ENCODE measurements around the gene CRABP2. TPM values are rescaled to one million over a fixed set of nuclear protein-coding genes. Genes with fewer than 3 reads are reported as not detected.

The CRABP2 gene
- polyA plus RNA-seq, 1 experiment = 12.8 TPM

GRCh38 chr1:156745881-156746280 is 40.5 kb upstream of the CRABP2 start:
- peak overlapping the region; percentile 58 for H3K4me3 ChIP-seq (ENCODE audit: low read depth, low read length)
- ChIA-PET CTCF (interaction anchor here (1.5 kb wide), 1 partner anchor 20 kb away, joined by 6 read pairs; no protein-coding TSS in a partner anchor), POLR2A (no interaction called here)
- no peaks in the 10 kb centered on the region for H3K27me3 ChIP-seq (ENCODE audit: control insufficient read depth, insufficient read depth, low read length)
- TF ChIP-seq, protein P1, sequence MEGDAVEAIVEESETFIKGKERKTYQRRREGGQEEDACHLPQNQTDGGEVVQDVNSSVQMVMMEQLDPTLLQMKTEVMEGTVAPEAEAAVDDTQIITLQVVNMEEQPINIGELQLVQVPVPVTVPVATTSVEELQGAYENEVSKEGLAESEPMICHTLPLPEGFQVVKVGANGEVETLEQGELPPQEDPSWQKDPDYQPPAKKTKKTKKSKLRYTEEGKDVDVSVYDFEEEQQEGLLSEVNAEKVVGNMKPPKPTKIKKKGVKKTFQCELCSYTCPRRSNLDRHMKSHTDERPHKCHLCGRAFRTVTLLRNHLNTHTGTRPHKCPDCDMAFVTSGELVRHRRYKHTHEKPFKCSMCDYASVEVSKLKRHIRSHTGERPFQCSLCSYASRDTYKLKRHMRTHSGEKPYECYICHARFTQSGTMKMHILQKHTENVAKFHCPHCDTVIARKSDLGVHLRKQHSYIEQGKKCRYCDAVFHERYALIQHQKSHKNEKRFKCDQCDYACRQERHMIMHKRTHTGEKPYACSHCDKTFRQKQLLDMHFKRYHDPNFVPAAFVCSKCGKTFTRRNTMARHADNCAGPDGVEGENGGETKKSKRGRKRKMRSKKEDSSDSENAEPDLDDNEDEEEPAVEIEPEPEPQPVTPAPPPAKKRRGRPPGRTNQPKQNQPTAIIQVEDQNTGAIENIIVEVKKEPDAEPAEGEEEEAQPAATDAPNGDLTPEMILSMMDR (IDR thresholded peaks at IDR 0.05; ENCODE audit: low read depth, low read length) = no peak
- no peak overlapping the region for H3K27ac ChIP-seq (ENCODE audit: low read depth, low read length)
- DNase-seq (ENCODE audit: low read depth, low spot score) = no peak
- H3K9me3 ChIP-seq (ENCODE audit: control insufficient read depth, insufficient read depth, low read length) = peaks cover 2% of the 10 kb centered on the region; the same call in 1 of the 2 replicates

DNA sequence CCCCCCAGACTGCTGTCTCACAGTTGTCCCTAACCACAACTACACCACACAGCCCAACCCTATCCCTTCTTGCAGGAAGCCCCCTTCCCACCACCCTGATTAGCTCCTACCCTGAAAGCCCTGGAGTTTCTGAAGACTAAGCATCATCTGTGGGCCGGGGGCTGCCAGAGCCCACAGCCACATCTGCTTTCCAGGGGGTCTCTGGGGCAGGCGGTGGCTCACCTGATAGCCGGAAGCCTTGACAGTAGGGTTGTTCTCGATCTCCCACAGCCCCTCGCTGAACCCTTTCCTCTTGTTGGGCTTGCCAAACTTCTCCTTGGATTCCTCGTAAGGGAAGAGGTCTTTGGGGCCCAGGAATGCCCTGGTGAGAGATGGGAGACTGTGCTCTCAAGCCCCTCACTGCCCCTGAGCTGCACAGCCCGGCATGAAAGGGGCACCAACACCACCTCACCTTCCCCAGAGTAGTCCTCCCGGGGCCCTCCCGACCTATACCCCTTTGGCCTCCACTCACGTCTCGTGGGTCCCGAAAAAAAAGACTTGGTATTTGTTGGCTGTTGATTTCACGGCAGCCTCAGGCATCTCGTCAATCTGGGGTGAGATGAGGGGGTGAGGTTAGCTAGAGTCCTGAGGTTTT is 39.5 kb upstream of the CRABP2 start:
- Histone ChIP-seq H3K27ac (ENCODE audit: low read depth, low read length) (peak overlapping the region; percentile 21), H3K4me3 (ENCODE audit: low read depth, low read length) (no peak overlapping the region), H3K27me3 (ENCODE audit: control insufficient read depth, insufficient read depth, low read length) (no peaks in the 10 kb centered on the region), H3K9me3 (ENCODE audit: control insufficient read depth, insufficient read depth, low read length) (no peaks in the 10 kb centered on the region; the same call in 1 of the 2 replicates)
- DNase-seq (ENCODE audit: low read depth, low spot score) = no peak
- CTCF ChIA-PET = no interaction called here
- TF ChIP-seq, protein P1 (IDR thresholded peaks at IDR 0.05; ENCODE audit: low read depth, low read length) = no peak
- POLR2A ChIA-PET = no interaction called here

DNA sequence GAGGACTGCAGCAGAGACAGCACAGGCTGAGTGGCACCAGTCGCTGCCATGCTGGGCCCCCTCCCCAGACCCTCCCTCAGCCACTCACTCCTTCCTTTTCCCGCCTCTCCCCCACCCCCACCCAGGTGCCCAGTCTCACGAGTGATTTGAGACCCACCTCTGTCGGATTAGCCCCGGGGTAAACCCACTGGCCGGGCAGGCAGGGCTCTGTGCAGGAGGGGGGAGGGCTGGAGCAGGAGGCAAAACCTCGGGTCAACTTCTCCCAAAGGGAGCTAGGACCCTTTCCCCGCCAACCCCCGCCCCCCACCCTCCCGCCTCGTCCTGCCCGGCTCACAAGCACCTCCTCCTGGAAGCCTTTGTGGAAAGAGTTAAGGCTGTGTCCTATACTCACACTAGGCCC is 39.0 kb upstream of the CRABP2 start:
- CTCF ChIA-PET = no interaction called here

GRCh38 chr1:156743367-156744302 is 38.3 kb upstream of the CRABP2 start:
- Histone ChIP-seq H3K9me3 (ENCODE audit: control insufficient read depth, insufficient read depth, low read length) (no peaks in the 10 kb centered on the region; the same call in 1 of the 2 replicates), H3K4me3 (ENCODE audit: low read depth, low read length) (no peak overlapping the region), H3K27me3 (ENCODE audit: control insufficient read depth, insufficient read depth, low read length) (no peaks in the 10 kb centered on the region), H3K27ac (ENCODE audit: low read depth, low read length) (no peak overlapping the region)
- TF ChIP-seq, protein P1 (IDR thresholded peaks at IDR 0.05; ENCODE audit: low read depth, low read length) = no peak
- DNase-seq (ENCODE audit: low read depth, low spot score) = no peak
- POLR2A ChIA-PET = no interaction called here
- CTCF ChIA-PET = interaction anchor here (1.6 kb wide), 1 partner anchor 18 kb away, joined by 4 read pairs; no protein-coding TSS in a partner anchor

More for the DNA sequence above, 39.0 kb upstream of the CRABP2 start:
- no peaks in the 10 kb centered on the region for H3K27me3 ChIP-seq (ENCODE audit: control insufficient read depth, insufficient read depth, low read length)
- no peaks in the 10 kb centered on the region; the same call in 1 of the 2 replicates for H3K9me3 ChIP-seq (ENCODE audit: control insufficient read depth, insufficient read depth, low read length)
- POLR2A ChIA-PET = no interaction called here
- no peak overlapping the region for H3K4me3 ChIP-seq (ENCODE audit: low read depth, low read length)
- H3K27ac ChIP-seq (ENCODE audit: low read depth, low read length) = no peak overlapping the region
- no peak for DNase-seq (ENCODE audit: low read depth, low spot score)
- TF ChIP-seq, protein P1 (IDR thresholded peaks at IDR 0.05; ENCODE audit: low read depth, low read length) = no peak
